HL-60 (cell line): Measurements from ENCODE around the gene NARS2.

ENCODE experiments used
- DNase-seq, 2 experiments: peaks; one replicate each; pipeline ENCODE4 v3.0.0-alpha.2; 2010 to 2020; ENCODE audit warnings: low read depth in 1 of 2, low spot score in 1 of 2
- H3K27ac ChIP-seq: fragments of 250-450 bp; sonication (Bioruptor Pico); replicated peaks from 2 replicates; pipeline ENCODE4 v1.5.1; 2020; ENCODE audit warnings: mild to moderate bottlenecking, moderate library complexity
- H3K27me3 ChIP-seq: fragments of 250-450 bp; sonication (Bioruptor Pico); 2 replicates; pipeline ENCODE4 v1.5.1; 2021; ENCODE audit warnings: mild to moderate bottlenecking, moderate library complexity; ENCODE audit not compliant: insufficient read depth, poor library complexity, severe bottlenecking
- H3K4me3 ChIP-seq: replicated peaks from 2 replicates; pipeline ENCODE4 v1.5.1; 2011; ENCODE audit warnings: mild to moderate bottlenecking, control low read depth, low read length; ENCODE audit not compliant: insufficient read depth
- GABPA ChIP-seq: IDR thresholded peaks from 2 replicates; pipeline ENCODE4 v1.6.1; 2012; ENCODE audit warnings: low read depth
- POLR2AphosphoS5 ChIP-seq: IDR thresholded peaks from 2 replicates; pipeline ENCODE4 v1.6.1; 2012; ENCODE audit warnings: low read depth
- REST ChIP-seq: IDR thresholded peaks from 2 replicates; pipeline ENCODE4 v1.6.1; 2012; ENCODE audit warnings: low read depth; ENCODE audit not compliant: insufficient replicate concordance
- SPI1 ChIP-seq: IDR thresholded peaks from 2 replicates; pipeline ENCODE4 v1.6.1; 2012; ENCODE audit warnings: low read depth, mild to moderate bottlenecking, borderline replicate concordance
- TF ChIP-seq, protein P1 (sequence below): IDR thresholded peaks from one replicate; pipeline ENCODE4 v1.5.1; 2011; ENCODE audit warnings: low read length, control low read depth, inconsistent platforms; ENCODE audit not compliant: insufficient read depth

NARS2 gene

DNA sequence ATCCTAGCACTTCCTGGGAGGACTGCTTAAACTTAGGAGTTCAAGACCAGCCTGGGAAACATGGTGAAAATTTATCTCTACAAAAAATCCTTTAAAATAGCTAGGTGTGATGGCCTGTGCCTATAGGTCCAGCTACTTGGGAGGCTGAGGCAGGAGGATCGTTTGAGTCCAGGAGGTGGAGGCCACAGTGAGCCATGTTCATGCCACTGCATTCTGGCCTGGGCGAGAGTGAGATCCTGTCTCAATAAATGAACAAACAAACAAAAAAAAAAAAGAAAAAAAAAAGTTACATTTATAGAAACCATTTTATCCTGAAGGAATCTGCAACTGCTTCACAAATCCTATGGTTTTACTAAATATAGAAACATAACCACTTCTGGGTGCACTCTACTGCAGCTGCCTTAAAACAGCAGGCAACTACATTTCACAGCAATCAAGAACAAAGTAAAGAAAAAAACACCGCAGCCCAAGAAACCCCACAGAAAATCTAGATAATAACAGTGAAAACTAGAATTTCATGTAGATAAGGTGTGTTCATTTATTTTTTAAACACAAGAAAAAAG is 81.2 kb downstream of the NARS2 start:
- no peak overlapping the region for H3K27ac ChIP-seq
- no peaks in the 10 kb centered on the region for H3K27me3 ChIP-seq
- no peak for DNase-seq
- no peak for TF ChIP-seq REST
- no peak for TF ChIP-seq GABPA
- TF ChIP-seq, protein P1, sequence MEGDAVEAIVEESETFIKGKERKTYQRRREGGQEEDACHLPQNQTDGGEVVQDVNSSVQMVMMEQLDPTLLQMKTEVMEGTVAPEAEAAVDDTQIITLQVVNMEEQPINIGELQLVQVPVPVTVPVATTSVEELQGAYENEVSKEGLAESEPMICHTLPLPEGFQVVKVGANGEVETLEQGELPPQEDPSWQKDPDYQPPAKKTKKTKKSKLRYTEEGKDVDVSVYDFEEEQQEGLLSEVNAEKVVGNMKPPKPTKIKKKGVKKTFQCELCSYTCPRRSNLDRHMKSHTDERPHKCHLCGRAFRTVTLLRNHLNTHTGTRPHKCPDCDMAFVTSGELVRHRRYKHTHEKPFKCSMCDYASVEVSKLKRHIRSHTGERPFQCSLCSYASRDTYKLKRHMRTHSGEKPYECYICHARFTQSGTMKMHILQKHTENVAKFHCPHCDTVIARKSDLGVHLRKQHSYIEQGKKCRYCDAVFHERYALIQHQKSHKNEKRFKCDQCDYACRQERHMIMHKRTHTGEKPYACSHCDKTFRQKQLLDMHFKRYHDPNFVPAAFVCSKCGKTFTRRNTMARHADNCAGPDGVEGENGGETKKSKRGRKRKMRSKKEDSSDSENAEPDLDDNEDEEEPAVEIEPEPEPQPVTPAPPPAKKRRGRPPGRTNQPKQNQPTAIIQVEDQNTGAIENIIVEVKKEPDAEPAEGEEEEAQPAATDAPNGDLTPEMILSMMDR: no peak
- no peak for TF ChIP-seq SPI1
- TF ChIP-seq POLR2AphosphoS5: no peak
- no peak overlapping the region for H3K4me3 ChIP-seq

GRCh38 chr11:78492973-78493372 is 81.7 kb downstream of the NARS2 start:
- no peak for TF ChIP-seq POLR2AphosphoS5
- TF ChIP-seq, protein P1: no peak
- no peak for TF ChIP-seq REST
- no peak for TF ChIP-seq GABPA
- TF ChIP-seq SPI1: no peak
- Histone ChIP-seq H3K27me3 (no peaks in the 10 kb centered on the region), H3K27ac (no peak overlapping the region), H3K4me3 (no peak overlapping the region)
- DNase-seq: no peak

- DNase-seq: no peak
- TF ChIP-seq POLR2AphosphoS5 (no peak), SPI1 (no peak), GABPA (no peak), REST (no peak)
- TF ChIP-seq, protein P1: no peak
- Histone ChIP-seq H3K27ac (no peak overlapping the region), H3K27me3 (no peaks in the 10 kb centered on the region), H3K4me3 (no peak overlapping the region)
Measured at GRCh38 chr11:78489184-78489583, 85.5 kb downstream of the NARS2 start.
